ENCODE data around the gene CNRIP1. TPM values are rescaled to one million over a fixed set of nuclear protein-coding genes. Genes with fewer than 3 reads are reported as not detected.
A peak's percentile ranks its signal among the peaks of the same experiment; 100 is the strongest.

CNRIP1 gene
- total and polyA plus RNA-seq, 10 donors = 7.8 to 26.7 (median 19.1) TPM

DNA sequence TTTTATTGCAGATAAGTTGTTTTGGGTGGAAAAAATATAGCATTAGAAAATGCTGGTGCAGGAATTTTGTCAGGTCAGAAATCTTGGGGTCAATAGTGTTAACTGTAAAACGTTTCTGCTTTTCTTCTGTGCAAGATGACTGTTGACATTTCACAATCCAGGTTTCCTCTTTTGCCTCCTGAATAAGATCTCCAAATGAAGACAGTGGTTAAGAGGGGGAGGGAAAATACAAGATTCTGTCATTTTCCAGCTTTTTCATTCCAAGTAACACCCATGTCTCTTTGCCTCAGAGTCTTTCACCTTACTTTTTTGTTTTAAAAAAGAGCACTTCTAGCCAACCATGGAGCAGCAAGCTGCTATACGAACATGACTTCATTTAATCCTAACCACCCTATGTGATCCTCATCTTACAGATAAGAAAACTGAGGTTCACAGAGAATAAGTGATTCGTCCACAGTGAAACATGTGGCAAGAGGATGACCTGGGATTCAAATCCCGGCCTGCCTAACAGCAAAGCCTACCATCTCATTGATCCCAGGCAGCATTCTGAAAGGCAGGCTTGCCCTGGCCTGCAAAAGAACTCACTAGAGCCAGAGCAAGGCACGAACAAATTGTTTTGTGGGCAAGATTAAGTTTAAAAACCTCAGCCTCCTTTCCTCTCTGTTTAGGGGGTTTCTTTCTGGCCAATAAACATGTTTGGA, 48.4 kb upstream of the CNRIP1 start:
- intact Hi-C loops (cut with DNase I; ENCODE audit: low total_unique reads) = no loop called here

GRCh38 chr2:68366083-68366560, 46.4 kb upstream of the CNRIP1 start:
- Histone ChIP-seq H3K27me3 (replicated peaks in 1 of 7) (no peaks in the 10 kb centered on the region), H3K27ac (peak overlapping the region; percentile 80 to 95 (median 92)), H3K9me3 (no peaks in the 10 kb centered on the region), H3K4me3 (peak overlapping the region; percentile 40 to 79 (median 56)), H3K4me1 (peaks cover 15 to 89% (median 76%) of the 10 kb centered on the region in 6 donors), H3K36me3 (peaks cover 0 to 14% (median 0%) of the 10 kb centered on the region in 6 donors)
- WGBS, 5 donors = 25 to 46% (median 41%) methylated on average over 4 of the region's 4 CpGs
- TF ChIP-seq CTCF (IDR thresholded peaks at IDR 0.05 in 8 of 11, conservative IDR thresholded peaks at IDR 0.05 in 3 of 11) = no peak
- peak in 1 of 3 donors; percentile 73 for TF ChIP-seq POLR2AphosphoS5 (IDR thresholded peaks at IDR 0.05)
- TF ChIP-seq POLR2A (IDR thresholded peaks at IDR 0.05) = no peak
- intact Hi-C loops (cut with DNase I; ENCODE audit: low total_unique reads) = no loop called here
- DNase-seq = no peak

More for the DNA sequence above, 48.4 kb upstream of the CNRIP1 start:
- no peak for DNase-seq
- Histone ChIP-seq H3K4me3 (peak overlapping the region in 7 of 8 donors; percentile 18 to 79 (median 56)), H3K27me3 (replicated peaks in 1 of 7) (no peaks in the 10 kb centered on the region), H3K9me3 (no peaks in the 10 kb centered on the region), H3K36me3 (peaks cover 0 to 22% (median 0%) of the 10 kb centered on the region in 6 donors), H3K27ac (peak overlapping the region in 7 of 8 donors; percentile 84 to 95 (median 94)), H3K4me1 (peaks cover 11 to 91% (median 79%) of the 10 kb centered on the region in 6 donors)
- TF ChIP-seq CTCF (IDR thresholded peaks at IDR 0.05 in 8 of 11, conservative IDR thresholded peaks at IDR 0.05 in 3 of 11) = no peak
- no peak for TF ChIP-seq POLR2AphosphoS5 (IDR thresholded peaks at IDR 0.05)
- no peak for TF ChIP-seq POLR2A (IDR thresholded peaks at IDR 0.05)
- WGBS, 5 donors = 27 to 46% (median 35%) methylated on average over 5 of the region's 5 CpGs

DNA sequence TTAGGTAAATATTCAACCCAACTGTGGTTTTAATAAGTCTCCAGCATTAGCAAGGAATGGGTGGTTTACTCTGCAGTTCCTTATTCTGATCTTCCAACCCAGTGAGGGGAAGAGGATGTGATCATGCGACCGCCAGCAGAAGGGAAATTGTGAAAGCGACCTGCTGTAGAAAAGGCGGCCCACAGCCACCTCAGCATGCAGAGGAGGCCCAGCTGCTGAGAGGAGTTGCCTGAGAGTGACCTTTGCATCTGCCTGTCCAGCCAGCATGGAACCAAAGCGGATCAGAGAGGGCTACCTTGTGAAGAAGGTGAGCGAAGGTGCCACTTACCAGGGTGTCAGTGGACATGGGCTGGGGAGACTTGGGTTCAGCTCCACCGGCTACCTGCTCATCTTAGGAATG, 45.3 kb upstream of the CNRIP1 start, which contains the start of gene PLEK:
Gene PLEK (plus strand): TSS at position 196 of the 400 bp plus-strand sequence. CDS start 70 bp downstream, at position 266.
- peak; percentile 93 for DNase-seq
- Histone ChIP-seq H3K4me1 (peaks cover 11 to 79% (median 66%) of the 10 kb centered on the region in 6 donors), H3K9me3 (no peaks in the 10 kb centered on the region), H3K4me3 (peak within 1 kb of the TSS; percentile 40 to 79 (median 56)), H3K27me3 (replicated peaks in 1 of 7) (no peaks in the 10 kb centered on the region), H3K36me3 (peaks cover 0 to 14% (median 0%) of the 10 kb centered on the region in 6 donors), H3K27ac (peak within 1 kb of the TSS; percentile 80 to 95 (median 92))
- intact Hi-C loops (cut with DNase I; ENCODE audit: low total_unique reads) = no loop called here
- 28 to 45% (median 33%) methylated on average over 7 of the region's 7 CpGs for WGBS, 5 donors
- peak in 1 of 11 experiments; percentile 13 for TF ChIP-seq CTCF (IDR thresholded peaks at IDR 0.05 in 8 of 11, conservative IDR thresholded peaks at IDR 0.05 in 3 of 11)
- TF ChIP-seq POLR2AphosphoS5 (IDR thresholded peaks at IDR 0.05) = peak; percentile 76 to 95 (median 95)
- peak; percentile 78 to 89 (median 84) for TF ChIP-seq POLR2A (IDR thresholded peaks at IDR 0.05)

- 90 to 97% (median 93%) methylated on average over 4 of the region's 4 CpGs for WGBS, 5 donors
Measured at GRCh38 chr2:68363721-68364120, 44.0 kb upstream of the CNRIP1 start.

More at GRCh38 chr2:68363721-68364120, 44.0 kb upstream of the CNRIP1 start:
- H3K36me3 ChIP-seq = peaks cover 0 to 6% (median 0%) of the 10 kb centered on the region in 6 donors
- no peaks in the 10 kb centered on the region for H3K27me3 ChIP-seq (replicated peaks in 1 of 7)
- peaks cover 9 to 65% (median 53%) of the 10 kb centered on the region in 6 donors for H3K4me1 ChIP-seq
- H3K27ac ChIP-seq = peak overlapping the region in 7 of 8 donors; percentile 84 to 95 (median 94)
- no peak for DNase-seq
- no peak for TF ChIP-seq POLR2AphosphoS5 (IDR thresholded peaks at IDR 0.05)
- TF ChIP-seq POLR2A (IDR thresholded peaks at IDR 0.05) = no peak
- no peak for TF ChIP-seq CTCF (IDR thresholded peaks at IDR 0.05 in 8 of 11, conservative IDR thresholded peaks at IDR 0.05 in 3 of 11)
- intact Hi-C loops (cut with DNase I; ENCODE audit: low total_unique reads) = loop anchor here (5.0 kb wide), 1 partner anchor 79 kb away; no protein-coding TSS in a partner anchor
- H3K4me3 ChIP-seq = peak overlapping the region in 1 of 8 donors; percentile 79
- no peaks in the 10 kb centered on the region for H3K9me3 ChIP-seq

Measured in spleen (tissue), 11 donors.